ENCODE data around the gene LASP1NB.

The LASP1NB gene

DNA sequence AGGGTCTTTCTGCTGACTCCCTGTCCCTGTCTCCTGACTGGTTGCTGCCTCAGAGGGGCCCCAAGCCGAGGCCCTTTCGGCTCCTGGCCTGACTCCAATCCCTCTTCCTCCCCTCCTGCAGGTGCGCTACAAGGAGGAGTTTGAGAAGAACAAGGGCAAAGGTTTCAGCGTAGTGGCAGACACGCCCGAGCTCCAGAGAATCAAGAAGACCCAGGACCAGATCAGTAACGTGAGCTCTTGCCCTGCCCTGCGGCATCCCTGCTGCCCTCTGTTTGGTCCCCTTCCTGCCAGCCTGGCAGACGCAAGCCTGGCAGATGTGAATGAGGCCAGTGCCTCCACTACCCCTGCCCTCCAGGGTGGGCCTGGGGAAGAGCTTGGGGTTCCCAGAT lies 27.1 kb upstream of the LASP1NB start:
- no TSS peak for BruUV-seq (replicated peaks)
- in situ Hi-C loops (cut with MboI; ENCODE audit: low sequenced_read_pairs) = no loop called here
- dilution Hi-C loops (cut with HindIII; ENCODE audit: low sequenced_read_pairs, unreplicated experiment) = no loop called here

More for the DNA sequence above, 27.1 kb upstream of the LASP1NB start:
- POLR2A ChIA-PET (ENCODE audit: unreplicated experiment) = no interaction called here
- no peak overlapping the region for H4K8ac ChIP-seq (ENCODE audit: low read depth in 2 of 2, low read length in 2 of 2)
- H3K9ac ChIP-seq (ENCODE audit: low read depth, low read length) = no peak overlapping the region
- H2AK5ac ChIP-seq (ENCODE audit: low read depth, low read length) = no peak overlapping the region
- no peak overlapping the region for H2BK5ac ChIP-seq (ENCODE audit: low read depth, low read length, poor library complexity, severe bottlenecking)
- H4K5ac ChIP-seq (ENCODE audit: low read depth, low read length) = no peak overlapping the region
- H3K56ac ChIP-seq (ENCODE audit: extremely low read depth, insufficient read depth, low read length) = no peak overlapping the region
- H2BK20ac ChIP-seq (ENCODE audit: low read depth, low read length) = no peak overlapping the region
- TF ChIP-seq RAD21 (IDR thresholded peaks at IDR 0.05; ENCODE audit: low read length) (no peak), RCOR1 (IDR thresholded peaks at IDR 0.05; ENCODE audit: insufficient replicate concordance, low read length) (no peak), BHLHE40 (IDR thresholded peaks at IDR 0.05; ENCODE audit: low read depth, low read length) (no peak), SMC3 (IDR thresholded peaks at IDR 0.05; ENCODE audit: low read depth, low read length) (no peak), RFX5 (IDR thresholded peaks at IDR 0.05; ENCODE audit: low read depth, low read length) (no peak), MAFK (IDR thresholded peaks at IDR 0.05; ENCODE audit: low read depth, low read length) (no peak), NFE2L2 (IDR thresholded peaks at IDR 0.05; ENCODE audit: low read depth, low read length) (no peak), MXI1 (IDR thresholded peaks at IDR 0.05; ENCODE audit: borderline replicate concordance, low read depth, low read length) (no peak), CEBPB (IDR thresholded peaks at IDR 0.05; ENCODE audit: low read depth, low read length) (no peak), MAZ (IDR thresholded peaks at IDR 0.05; ENCODE audit: borderline replicate concordance, low read depth, low read length) (no peak), CHD1 (IDR thresholded peaks at IDR 0.05; ENCODE audit: low read depth, low read length) (no peak), POLR2A (IDR thresholded peaks at IDR 0.05; ENCODE audit: low read depth, low read length) (no peak), FOS (IDR thresholded peaks at IDR 0.05; ENCODE audit: low read depth, low read length) (no peak)
- TF ChIP-seq, protein P1, sequence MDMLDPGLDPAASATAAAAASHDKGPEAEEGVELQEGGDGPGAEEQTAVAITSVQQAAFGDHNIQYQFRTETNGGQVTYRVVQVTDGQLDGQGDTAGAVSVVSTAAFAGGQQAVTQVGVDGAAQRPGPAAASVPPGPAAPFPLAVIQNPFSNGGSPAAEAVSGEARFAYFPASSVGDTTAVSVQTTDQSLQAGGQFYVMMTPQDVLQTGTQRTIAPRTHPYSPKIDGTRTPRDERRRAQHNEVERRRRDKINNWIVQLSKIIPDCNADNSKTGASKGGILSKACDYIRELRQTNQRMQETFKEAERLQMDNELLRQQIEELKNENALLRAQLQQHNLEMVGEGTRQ (IDR thresholded peaks at IDR 0.05; ENCODE audit: low read depth, low read length) = no peak
- TF ChIP-seq, protein P2, sequence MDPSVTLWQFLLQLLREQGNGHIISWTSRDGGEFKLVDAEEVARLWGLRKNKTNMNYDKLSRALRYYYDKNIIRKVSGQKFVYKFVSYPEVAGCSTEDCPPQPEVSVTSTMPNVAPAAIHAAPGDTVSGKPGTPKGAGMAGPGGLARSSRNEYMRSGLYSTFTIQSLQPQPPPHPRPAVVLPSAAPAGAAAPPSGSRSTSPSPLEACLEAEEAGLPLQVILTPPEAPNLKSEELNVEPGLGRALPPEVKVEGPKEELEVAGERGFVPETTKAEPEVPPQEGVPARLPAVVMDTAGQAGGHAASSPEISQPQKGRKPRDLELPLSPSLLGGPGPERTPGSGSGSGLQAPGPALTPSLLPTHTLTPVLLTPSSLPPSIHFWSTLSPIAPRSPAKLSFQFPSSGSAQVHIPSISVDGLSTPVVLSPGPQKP (IDR thresholded peaks at IDR 0.05; ENCODE audit: borderline replicate concordance, low read depth, low read length) = no peak
- TF ChIP-seq, protein P3, sequence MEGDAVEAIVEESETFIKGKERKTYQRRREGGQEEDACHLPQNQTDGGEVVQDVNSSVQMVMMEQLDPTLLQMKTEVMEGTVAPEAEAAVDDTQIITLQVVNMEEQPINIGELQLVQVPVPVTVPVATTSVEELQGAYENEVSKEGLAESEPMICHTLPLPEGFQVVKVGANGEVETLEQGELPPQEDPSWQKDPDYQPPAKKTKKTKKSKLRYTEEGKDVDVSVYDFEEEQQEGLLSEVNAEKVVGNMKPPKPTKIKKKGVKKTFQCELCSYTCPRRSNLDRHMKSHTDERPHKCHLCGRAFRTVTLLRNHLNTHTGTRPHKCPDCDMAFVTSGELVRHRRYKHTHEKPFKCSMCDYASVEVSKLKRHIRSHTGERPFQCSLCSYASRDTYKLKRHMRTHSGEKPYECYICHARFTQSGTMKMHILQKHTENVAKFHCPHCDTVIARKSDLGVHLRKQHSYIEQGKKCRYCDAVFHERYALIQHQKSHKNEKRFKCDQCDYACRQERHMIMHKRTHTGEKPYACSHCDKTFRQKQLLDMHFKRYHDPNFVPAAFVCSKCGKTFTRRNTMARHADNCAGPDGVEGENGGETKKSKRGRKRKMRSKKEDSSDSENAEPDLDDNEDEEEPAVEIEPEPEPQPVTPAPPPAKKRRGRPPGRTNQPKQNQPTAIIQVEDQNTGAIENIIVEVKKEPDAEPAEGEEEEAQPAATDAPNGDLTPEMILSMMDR (conservative IDR thresholded peaks at IDR 0.05; ENCODE audit: low read depth, low read length) = no peak
- peaks cover 33% of the 10 kb centered on the region for H3K4me1 ChIP-seq (ENCODE audit: control insufficient read depth, insufficient read depth, low read length)
- CTCF ChIA-PET = no interaction called here
- H3K4me2 ChIP-seq (ENCODE audit: low read depth, low read length) = no peak overlapping the region
- no peak overlapping the region for H3K4me3 ChIP-seq (ENCODE audit: insufficient read depth, low read depth, low read length)
- 92% methylated on average over 2 of the region's 9 CpGs; no CpG with 5 or more reads in 1 of the 2 experiments for WGBS, 2 experiments (ENCODE audit: extremely low coverage in 2 of 2, insufficient read length in 1 of 2)
- H3K27me3 ChIP-seq (ENCODE audit: control insufficient read depth, insufficient read depth, low read length) = no peaks in the 10 kb centered on the region
- no peak overlapping the region for H2BK120ac ChIP-seq (ENCODE audit: low read depth, low read length)
- H3K27ac ChIP-seq (ENCODE audit: insufficient read depth, low read length) = no peak overlapping the region
- H2BK15ac ChIP-seq (ENCODE audit: low read depth, low read length) = no peak overlapping the region
- H3K14ac ChIP-seq (replicated peaks; ENCODE audit: low read depth, low read length) = 0 out of 2 replicates have a peak overlapping the region, but pooled peaks have one; percentile 9
- H3K9me1 ChIP-seq (ENCODE audit: insufficient read depth, low read length) = peaks cover 19% of the 10 kb centered on the region
- H3K18ac ChIP-seq (ENCODE audit: low read depth, low read length) = no peak overlapping the region
- H2AFZ ChIP-seq (replicated peaks; ENCODE audit: low read length, poor library complexity) = no peak overlapping the region
- H4K20me1 ChIP-seq (ENCODE audit: insufficient read depth, low read length) = peaks cover 97% of the 10 kb centered on the region
- ATAC-seq (ENCODE audit: low read depth) = no peak
- peak overlapping the region; percentile 69 for H2AK9ac ChIP-seq (replicated peaks; ENCODE audit: low read depth, low read length, poor library complexity)
- peaks cover 70% of the 10 kb centered on the region for H3K36me3 ChIP-seq (ENCODE audit: control insufficient read depth, insufficient read depth, low read length)
- peaks cover 43 to 93% of the 10 kb centered on the region in 2 experiments for H3K79me1 ChIP-seq (ENCODE audit: low read depth in 1 of 2, low read length in 2 of 2)
- intact Hi-C loops (cut with micrococcal nuclease) = no loop called here
- DNase-seq = no peak
- H4K91ac ChIP-seq (ENCODE audit: insufficient read depth, low read depth, low read length) = no peak overlapping the region
- no peak overlapping the region for H3K4ac ChIP-seq (ENCODE audit: low read depth, low read length)
- no peaks in the 10 kb centered on the region for H3K9me3 ChIP-seq (ENCODE audit: control insufficient read depth, insufficient read depth, low read length)
- H3K23ac ChIP-seq (ENCODE audit: low read depth, low read length) = no peak overlapping the region

Data from IMR-90 (cell line).